22Rv1 (cell line): ENCODE data around the gene ERGIC2.

Experiments
- H3K27ac ChIP-seq: fragments of 450-650 bp; 2 replicates; pipeline ENCODE4 v1.5.1; 2017
- ZFX ChIP-seq: fragments of 450-650 bp; IDR thresholded peaks from 2 replicates; pipeline ENCODE4 v1.6.1; 2017; ENCODE audit warnings: antibody characterized with exemption, borderline replicate concordance
- TF ChIP-seq, protein P1 (sequence below): fragments of 450-650 bp; IDR thresholded peaks from 2 replicates; pipeline ENCODE4 v1.5.1; 2017; ENCODE audit warnings: mild to moderate bottlenecking

ERGIC2 gene

DNA sequence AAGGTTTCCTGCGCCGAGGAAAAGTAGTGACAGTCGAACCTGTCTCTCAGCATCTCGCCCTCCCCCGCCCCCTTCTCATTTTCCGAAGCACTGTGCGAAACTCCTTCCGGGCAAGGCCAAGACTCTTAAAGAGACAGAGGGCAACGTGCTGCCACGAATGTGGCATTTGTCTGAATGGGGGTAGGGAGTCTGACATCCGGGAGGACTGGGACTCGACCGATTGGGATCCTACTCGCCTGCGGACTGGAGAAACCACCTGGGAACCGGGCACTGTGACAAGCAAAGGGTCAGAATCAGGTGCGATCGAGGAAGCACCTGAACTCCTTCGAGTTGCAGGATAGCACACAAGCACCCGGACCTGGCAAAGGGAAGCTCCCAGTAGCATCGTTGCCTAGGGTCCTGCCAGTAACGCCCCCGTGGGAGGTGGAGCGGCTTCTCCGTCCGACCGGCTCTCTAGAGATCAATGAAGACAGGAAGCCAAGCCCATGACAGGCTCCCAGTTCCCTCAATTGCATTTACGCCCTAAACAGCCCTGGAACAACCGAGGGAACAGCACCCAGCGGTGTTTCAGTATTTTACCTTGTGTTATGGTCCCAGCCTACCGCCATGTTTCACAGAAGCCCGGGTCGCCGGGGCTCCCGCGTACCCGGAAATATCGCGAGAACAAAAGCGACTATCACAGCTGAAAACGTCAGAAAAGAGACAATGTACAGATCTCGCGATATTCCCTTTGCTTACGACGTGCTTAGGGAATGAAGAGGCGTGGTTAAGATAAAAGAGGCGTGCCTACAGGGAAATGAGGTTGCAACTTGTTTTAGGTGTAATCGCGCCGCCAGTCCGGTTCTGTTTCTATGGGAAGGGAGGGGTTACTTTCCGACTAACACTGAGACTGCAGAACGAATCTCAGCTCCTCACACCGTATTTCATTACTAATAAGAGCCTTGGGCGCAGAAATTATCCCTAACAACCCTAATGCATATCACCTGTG is at the start of gene ERGIC2:
Gene ERGIC2, minus strand, starts transcription at position 637 of the 988 bp plus-strand sequence. CDS start 9,539 bp downstream, outside the sequence.
- TF ChIP-seq, protein P1, sequence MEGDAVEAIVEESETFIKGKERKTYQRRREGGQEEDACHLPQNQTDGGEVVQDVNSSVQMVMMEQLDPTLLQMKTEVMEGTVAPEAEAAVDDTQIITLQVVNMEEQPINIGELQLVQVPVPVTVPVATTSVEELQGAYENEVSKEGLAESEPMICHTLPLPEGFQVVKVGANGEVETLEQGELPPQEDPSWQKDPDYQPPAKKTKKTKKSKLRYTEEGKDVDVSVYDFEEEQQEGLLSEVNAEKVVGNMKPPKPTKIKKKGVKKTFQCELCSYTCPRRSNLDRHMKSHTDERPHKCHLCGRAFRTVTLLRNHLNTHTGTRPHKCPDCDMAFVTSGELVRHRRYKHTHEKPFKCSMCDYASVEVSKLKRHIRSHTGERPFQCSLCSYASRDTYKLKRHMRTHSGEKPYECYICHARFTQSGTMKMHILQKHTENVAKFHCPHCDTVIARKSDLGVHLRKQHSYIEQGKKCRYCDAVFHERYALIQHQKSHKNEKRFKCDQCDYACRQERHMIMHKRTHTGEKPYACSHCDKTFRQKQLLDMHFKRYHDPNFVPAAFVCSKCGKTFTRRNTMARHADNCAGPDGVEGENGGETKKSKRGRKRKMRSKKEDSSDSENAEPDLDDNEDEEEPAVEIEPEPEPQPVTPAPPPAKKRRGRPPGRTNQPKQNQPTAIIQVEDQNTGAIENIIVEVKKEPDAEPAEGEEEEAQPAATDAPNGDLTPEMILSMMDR = no peak
- no peak for TF ChIP-seq ZFX
- peak within 1 kb of the TSS; percentile 99 for H3K27ac ChIP-seq

DNA sequence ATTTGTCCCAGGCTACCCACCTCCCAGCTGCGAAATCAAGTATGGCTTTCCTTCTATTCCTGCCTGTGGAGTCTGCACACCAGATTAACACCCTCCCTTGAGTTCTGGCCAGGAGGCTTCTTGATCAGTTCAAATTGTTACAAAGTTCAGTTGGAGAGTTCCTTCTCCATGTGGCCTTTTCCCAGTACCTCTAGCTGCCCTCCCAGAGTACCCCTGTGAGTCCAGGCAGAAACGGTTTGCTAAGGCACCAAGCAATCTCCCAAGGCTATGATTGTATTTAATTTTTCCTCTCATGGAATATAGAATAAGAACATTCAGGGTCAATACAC is 49.7 kb upstream of the ERGIC2 start:
- TF ChIP-seq, protein P1 = no peak
- H3K27ac ChIP-seq = no peak overlapping the region

- no peak overlapping the region for H3K27ac ChIP-seq
- TF ChIP-seq ZFX = no peak
Observed at GRCh38 chr12:29429999-29430715, 49.2 kb upstream of the ERGIC2 start.

DNA sequence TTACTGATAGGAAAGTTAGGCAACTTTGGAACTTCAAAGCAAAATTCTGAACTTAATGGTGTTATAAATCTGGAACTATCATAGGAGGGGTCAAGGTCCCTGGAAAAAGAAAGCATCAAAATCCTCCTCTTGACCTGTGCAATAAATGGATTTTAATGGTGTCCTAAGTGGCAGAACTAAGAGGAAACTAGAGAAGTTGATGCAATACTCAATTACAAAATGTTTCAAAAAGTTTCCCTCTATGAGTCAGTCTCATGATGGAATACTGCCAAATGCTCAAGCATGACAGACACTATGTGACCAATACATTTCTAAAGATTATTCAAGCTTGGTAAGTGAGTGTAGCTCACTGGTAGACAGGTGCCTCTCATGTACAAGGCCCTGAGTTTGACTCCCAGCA is 47.7 kb upstream of the ERGIC2 start:
- peak overlapping the region; percentile 91 for H3K27ac ChIP-seq
- TF ChIP-seq, protein P1 = no peak
- TF ChIP-seq ZFX = no peak

DNA sequence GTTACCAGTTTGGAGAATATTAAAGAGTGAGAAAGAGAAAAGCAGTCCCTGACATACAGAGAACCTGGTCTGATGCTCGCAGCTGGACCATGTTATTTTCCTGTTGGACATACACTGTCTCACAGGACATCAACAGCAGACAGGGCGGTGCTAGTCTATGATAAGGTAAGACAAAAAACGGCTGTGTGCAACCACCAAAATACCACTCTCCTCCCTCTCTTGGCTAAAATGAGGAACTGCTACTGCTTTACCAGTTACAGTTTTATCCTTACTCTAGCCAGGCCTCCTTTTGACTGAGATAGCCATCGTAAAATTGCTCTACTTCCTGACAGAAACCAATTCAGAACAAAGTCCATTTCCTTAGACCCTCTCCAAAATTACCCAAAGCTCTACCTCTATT is 47.0 kb upstream of the ERGIC2 start:
- TF ChIP-seq, protein P1 = peak; percentile 40
- TF ChIP-seq ZFX = no peak
- H3K27ac ChIP-seq = peak overlapping the region; percentile 91

DNA sequence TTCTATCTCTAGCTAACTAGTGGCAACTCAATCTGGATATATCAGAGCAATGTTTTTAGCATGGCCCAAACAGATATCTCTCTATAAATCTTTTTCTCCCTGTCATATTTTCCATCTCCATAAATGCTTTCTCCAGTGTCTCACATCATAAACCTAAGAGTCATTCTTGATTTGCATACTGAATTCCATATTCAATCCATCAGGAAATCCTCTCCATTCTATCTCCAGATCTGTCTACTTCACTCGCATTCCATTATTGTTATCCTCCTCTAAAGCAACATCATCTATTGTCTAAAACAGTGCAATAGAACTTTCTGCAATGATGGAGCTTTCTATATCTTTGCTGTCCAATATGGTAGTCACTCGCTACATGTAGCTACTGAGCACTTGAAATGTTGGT is 45.5 kb upstream of the ERGIC2 start:
- TF ChIP-seq, protein P1 = no peak
- TF ChIP-seq ZFX = no peak
- peak overlapping the region; percentile 91 for H3K27ac ChIP-seq

DNA sequence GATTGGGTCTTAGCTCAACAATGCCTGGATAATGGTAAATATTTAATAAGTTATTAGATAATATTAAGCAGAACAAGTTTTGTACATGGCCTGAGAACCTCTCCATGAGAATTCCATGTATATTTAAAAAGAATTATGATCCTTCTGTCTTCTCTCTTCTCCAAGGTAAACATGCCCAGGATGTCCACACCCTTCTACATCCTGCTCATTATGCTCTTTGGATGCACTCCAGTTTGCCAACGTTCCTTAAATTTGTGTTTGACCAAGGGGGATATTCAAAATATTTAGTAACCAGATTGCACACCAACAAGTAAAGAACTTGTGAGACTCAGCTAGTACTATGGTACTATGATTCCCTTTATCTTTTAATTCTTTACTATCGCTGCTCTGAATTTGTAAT is 44.8 kb upstream of the ERGIC2 start:
- TF ChIP-seq, protein P1 = no peak
- TF ChIP-seq ZFX = no peak
- H3K27ac ChIP-seq = peak overlapping the region; percentile 91
